Renal cortical epithelial cell (primary cell): ENCODE results near the gene ERFE. TPM values are rescaled to one million over a fixed set of nuclear protein-coding genes. Genes with fewer than 3 reads are reported as not detected.

Experiments used
- DNase-seq: peaks from one replicate; pipeline ENCODE4 v3.0.0-alpha.2; 2011; ENCODE audit warnings: low read depth
- total RNA-seq: library from RNA; depleted of rRNA; stranded (reverse); fragments of >200 nt; gene quantifications from 2 replicates; pipeline ENCODE4 v1.2.3, GENCODE V29; 2014

Gene ERFE
- total RNA-seq, 1 donor from 2014 or later = 10.4 TPM

DNA sequence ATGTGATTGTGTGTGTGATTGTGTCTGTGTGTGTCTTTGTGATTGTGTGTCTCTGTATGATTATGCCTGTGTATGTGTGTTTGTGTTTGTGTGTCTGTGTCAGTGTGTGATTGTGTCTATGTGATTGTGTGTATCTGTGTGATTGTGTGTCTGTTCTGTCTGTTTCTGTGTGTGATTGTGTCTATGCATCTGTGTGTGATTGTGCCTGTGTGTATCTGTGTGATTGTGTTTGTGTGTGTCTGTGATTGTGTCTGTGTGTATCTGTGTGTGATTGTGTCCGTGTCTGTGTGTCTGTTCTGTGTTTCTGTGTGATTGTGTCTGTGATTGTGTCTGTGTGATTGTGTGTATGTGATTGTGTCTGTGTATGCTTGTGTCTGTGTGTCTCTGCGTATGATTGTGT, 32.4 kb upstream of the ERFE start:
- no peak for DNase-seq

DNA sequence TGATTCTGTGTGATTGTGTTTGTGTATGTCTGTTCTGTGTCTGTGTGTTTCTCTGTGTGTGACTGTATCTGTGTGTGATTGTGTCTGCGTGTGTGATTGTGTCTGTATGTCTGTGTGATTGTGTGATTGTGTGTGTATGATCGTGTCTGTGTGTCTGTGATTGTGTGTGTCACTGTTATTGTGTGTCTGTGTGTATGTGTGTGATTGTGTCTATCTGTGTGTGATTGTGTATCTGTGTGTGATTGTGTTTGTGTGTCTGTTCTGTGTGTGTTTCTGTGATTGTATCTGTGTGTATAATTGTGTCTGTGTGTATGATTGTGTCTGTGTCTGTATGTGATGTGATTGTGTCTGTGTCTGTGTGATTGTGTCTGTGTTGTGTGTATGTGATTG, 32.0 kb upstream of the ERFE start:
- no peak for DNase-seq

DNA sequence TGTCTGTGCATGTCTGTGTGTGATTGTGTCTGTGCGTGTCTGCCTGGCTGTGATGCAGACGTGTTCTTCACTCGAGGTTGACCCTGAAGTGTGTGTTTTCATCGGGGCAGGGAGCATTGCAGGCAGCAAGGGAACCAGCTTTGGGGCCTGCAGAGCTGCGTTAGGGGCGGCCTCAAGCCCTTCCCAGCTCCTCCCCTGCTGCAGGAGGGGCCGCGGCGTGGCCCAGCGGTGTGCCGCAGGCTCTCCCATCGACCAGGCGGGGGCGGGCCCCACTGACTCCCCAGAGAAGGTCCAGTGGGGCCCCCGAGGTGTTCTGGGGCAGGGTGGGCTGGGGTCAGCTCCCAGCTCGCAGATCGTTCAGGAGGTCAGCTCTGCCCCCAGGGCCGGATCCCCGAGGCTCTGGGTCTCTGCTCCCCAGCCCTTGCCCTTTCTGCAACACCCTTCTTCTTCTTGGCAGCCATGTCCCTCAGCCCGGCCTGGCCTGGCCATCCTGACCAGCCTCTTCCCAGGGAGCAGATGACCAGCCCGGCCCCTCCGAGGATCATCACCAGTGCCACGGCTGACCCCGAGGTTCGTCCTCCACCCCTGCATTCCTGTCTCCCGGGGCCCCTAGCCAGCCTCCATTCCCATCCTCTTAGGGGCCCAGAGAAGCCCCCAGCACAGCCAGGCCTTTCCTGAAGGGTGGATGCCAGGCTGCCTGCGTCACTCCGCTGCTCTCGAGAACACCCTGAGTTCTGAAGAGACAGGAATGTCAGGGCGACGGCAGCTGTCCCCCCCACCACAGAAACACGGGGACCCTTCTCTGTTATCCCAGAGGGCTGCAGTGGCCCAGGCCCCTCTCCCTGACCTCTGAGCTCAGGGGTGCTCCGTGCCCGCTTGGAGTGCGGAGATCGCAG, 31.4 kb upstream of the ERFE start:
- peak; percentile 13 for DNase-seq

DNA sequence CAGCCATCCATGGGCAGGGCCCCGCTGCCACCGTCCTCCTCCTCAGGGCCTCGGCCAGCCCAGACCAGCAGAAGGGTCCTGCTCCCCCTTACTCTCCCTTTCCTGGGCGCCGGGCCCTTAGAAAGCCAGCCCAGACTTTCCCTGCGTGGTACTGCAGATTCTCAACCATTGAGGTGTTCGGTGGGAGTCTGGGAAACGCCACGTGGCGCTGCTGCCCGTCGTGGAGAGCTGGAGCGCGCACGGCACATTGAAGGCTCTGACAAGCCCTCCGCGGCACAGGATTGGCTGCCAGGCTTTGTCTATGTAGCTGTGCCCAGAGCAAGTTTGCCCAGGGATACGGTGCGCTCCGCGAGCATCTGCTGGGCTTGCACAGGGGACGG, 30.7 kb upstream of the ERFE start:
- DNase-seq = no peak

DNA sequence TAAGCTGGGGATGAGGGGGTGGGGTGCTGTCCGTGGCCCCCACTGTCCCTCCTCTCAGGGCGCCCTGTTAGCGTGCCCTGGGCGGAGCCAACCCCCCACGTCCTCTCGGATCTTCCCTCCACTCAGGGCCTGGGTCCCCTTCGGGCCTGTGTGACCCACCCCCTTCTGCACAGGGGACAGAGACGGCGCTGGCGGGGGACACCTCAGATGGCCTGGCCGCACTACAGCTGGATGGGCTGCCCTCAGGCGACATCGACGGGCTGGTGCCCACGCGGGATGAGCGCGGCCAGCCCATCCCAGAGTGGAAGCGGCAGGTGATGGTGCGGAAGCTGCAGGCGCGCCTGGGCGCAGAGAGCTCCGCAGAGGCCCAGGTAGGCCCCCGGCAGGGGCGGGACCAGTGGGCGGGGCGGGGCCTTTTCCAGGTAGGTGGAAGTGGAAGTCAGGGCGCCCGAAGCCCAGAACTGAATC, 30.2 kb upstream of the ERFE start:
- no peak for DNase-seq

DNA sequence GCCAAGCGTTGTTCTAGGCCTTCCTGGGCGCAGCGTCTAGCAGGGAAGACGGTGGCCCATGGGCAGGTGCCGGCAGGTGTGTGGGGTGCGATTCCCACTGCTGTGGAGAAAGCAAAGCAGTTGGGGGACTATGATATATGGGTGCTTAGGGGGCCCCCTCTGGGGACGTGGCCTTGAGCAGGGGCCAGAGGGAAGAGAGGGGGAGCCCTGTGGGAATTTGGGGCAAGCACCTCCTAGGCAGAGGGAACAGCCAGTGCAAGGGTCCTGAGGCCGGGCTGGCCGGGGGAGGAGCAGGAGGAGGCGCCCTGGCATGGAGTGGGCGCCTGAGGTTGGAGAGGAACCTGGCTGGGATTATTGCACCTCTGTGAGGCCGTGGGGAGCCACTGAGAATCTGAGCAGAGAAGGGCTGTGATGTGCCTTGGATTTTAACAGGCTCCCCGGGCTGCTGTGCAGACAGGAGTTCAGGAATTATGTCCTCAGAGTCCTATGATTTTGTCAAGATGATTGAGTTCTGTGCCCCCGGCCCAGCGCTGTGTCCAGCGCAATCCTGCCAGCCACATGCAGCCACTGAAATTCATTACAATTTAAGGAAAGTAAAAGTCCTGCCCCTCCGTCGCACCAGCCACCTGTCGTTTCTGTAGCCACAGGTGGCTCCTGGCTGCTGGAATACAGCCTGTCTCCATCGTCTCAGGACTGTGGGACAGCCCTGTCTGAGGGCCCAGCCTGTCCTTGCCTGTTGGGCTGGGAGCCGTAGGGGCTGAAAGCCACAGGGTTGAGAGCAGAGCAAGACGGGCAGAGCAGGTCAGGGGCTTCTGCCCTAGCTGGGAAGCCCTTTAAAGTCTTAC, 29.4 kb upstream of the ERFE start:
- no peak for DNase-seq

DNA sequence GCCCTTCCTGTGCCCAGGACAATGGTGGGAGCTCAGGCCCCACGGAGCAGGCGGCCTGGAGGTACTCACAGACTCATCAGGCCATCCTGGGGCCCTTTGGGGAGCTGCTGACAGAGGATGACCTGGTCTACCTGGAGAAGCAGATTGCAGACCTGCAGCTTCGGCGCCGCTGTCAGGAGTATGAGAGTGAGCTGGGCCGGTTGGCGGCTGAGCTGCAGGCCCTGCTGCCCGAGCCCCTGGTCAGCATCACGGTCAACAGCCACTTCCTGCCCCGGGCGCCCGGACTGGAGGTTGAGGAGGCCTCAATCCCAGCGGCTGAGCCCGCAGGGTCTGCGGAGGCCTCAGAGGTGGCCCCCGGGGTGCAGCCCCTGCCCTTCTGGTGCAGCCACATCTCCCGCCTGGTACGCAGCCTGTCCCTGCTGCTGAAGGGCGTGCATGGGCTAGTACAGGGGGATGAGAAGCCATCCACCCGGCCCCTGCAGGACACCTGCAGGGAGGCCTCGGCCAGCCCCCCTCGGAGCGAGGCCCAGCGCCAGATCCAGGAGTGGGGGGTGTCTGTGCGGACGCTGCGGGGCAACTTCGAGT, 28.6 kb upstream of the ERFE start:
- DNase-seq = no peak

DNA sequence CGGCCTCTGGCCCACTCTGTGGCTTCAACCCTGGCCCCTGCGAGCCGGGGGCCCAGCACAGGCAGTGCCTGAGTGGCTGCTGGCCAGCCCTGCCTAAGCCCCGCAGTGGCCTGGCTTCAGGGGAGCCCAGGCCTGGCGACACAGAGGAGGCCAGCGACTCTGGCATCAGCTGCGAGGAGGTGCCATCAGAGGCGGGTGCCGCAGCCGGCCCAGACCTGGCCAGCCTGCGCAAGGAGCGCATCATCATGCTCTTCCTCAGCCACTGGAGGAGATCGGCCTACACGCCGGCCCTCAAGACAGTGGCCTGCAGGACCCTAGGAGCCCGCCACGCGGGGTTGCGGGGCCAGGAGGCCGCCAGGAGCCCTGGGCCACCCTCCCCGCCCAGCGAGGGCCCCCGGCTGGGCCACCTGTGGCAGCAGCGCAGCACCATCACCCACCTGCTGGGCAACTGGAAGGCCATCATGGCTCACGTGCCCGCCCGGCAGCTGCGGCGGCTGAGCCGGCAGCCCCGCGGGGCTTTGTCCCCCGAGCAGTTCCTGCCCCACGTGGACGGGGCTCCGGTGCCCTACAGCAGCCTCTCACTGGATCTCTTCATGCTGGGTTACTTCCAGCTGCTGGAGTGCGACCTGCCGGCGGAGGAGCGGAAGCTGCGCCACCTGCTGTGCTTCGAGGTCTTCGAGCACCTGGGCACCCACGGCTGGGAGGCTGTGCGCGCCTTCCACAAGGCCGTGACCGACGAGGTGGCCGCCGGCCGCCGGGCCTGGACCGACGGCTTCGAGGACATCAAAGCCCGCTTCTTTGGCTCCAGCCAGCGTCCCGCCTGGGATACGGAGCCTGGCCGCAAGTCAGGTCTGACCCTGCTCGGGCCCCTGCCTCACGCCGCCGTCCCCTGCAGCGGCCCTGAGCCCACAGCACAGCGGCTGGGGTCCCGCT, 27.8 kb upstream of the ERFE start:
- no peak for DNase-seq

DNA sequence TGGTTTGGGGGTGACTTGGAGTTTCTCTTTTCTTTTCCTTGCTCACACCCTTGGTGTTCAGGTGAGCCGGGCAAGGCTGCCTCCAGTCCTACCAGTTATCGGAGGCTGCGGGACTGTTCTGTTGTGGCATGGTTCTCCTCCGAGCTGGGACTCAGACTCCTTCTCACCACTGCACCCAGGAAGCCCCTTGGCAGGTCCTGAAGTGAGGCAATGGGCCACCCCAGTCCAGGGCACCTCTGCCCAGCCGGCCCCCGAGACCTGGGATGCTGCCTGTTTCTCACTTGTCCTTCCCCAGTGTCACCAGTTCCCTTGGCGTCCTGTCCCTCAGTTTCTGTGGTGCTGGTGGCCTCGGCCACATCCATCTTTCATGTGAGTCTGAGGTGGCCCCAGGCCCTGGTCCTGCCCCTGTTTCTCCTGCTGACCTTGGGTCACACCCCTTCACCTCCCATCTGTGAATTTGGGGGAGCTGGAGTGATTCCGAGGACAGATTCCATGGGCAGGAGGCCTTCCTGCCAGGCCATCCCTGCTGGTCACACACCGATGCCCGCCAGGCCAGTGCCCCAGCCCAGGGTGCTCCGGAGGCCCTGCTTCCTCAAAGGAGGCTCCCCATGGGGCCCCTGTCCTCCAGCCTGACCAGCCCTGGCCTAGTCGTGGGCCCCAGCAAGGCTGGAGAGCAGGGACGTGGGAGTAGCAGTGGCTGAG, 26.9 kb upstream of the ERFE start:
- DNase-seq = no peak

DNA sequence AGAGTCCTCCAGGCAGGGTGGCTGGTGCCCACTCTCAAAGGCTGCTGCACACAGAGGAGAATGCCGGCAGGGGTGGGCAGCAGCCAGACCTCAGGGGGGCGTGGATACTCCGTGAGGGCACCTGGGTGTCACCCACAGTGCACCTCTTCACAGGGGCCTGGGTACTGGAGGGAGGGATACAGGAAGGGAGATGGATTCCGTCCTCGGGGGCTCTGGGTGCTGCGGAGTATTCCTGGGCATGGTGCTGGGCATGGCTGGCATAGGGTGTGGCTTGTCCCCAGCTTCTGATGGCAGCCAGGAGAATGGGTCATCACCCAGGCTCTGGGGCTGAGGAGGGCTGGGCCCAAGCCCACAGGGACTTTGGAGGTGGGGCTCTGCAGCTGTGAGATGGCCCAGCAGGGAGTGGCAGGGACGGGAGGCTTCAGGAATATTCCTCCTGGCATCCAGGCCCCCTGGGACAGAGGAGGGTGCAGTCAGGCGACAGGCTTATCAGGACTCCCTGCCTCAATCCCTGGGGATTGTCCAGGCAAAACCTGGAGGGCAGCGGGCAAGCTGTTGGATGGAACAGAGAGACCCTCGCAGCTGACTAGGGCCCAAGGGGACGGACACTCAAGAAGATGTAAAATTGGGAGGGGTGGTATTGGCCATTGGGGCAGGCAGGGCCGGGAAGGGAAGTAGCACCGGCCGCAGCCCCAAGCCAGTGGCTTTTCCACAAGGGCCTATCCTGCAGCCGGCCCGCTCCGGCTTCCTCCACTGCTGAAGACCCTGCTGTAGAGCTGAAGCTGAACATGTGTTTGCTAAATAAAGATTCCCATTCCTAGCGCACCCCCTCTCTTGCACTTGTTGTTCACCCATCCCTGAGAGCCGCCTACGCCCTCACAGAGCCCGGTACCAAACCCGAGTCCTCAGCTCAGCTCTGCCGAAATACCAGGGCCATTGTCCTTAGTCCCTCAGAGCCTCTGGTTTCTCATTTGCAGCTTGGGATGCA, 26.0 kb upstream of the ERFE start:
- no peak for DNase-seq

DNA sequence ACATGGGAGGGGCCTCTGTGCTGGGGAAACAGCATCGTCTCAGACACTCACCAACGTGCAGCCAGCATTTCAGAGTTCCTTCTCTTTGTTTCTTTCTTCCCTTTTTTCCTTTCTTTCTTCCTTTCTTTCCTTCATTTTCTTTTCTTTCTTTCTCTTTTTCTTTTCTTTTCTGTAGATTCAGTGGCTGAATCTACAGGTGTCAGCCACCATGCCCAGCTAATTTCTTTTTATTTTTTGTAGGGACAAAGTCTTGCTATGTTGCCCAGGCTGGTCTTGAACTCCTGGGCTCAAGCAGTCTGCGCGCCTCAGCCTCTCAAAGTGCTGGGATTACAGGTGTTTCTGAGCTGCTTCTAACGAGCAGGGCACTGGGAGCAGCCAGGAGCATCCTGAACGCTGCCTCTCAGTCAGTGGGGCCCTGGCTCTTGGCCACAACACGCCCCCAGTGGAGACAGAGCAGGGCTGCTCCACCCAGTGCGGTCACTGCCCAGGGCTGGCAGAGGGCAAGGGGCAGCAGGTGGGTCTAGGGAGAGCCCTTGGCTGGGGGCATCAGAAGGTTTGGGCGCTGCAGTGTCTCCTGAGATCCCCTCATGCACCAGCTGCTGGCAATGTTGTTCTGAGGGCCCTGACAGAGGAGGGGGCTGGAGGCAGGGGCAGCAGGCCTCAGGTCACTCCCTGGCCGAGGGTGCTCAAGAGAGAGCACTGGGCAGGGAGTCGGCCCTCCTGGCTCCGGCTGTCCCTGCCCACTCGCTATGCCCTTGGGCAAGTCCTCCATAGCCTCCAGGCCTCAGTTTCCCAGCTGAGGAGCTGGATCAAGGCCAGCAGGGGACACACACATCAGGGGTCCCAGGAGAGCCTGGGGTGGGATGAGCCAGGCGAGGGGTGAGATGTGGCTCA, 25.0 kb upstream of the ERFE start:
- no peak for DNase-seq

DNA sequence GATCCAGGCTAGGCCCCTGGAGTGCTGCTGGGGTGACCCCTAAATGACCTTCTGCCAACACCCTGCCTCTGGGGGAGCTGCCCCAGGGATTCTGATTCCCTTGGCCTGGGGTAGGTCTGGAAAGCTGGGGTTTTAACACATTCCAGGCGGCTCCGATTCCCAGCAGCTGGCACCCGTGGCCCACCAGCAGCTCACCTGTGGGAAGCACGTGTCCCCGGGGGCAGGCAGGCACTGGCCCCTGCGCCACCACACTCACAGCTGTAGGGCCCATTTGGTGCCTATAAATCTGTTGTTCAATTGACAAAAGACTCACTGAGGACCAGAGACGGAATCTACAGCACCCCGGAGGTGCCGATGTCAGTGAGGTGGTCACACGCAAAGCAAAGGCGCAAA, 24.4 kb upstream of the ERFE start:
- DNase-seq = no peak

DNA sequence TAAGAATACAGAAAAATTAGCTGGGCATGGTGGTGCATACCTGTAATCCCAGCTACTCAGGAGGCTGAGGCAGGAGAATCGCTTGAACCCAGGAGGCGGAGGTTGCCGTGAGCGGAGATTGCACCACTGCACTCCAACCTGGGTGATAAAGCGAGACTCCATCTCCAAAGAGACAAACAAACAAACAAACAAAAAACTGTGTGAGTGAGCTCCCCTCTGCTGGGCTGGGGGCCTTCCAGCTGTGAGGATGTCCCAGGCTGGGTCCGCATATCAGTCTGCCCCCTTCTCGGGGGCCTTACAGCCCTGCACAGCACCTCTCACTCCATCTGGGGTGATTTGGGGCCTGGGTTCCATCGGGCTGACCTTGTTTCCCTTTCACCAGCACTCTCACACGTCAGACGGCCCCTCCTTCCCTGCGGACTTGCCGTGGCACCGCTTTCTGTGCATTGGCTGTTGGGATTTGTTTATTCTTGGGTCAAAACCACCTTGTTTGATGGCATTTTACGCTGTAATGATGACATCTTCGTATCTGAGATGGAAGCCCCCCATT, 23.1 kb upstream of the ERFE start:
- no peak for DNase-seq

DNA sequence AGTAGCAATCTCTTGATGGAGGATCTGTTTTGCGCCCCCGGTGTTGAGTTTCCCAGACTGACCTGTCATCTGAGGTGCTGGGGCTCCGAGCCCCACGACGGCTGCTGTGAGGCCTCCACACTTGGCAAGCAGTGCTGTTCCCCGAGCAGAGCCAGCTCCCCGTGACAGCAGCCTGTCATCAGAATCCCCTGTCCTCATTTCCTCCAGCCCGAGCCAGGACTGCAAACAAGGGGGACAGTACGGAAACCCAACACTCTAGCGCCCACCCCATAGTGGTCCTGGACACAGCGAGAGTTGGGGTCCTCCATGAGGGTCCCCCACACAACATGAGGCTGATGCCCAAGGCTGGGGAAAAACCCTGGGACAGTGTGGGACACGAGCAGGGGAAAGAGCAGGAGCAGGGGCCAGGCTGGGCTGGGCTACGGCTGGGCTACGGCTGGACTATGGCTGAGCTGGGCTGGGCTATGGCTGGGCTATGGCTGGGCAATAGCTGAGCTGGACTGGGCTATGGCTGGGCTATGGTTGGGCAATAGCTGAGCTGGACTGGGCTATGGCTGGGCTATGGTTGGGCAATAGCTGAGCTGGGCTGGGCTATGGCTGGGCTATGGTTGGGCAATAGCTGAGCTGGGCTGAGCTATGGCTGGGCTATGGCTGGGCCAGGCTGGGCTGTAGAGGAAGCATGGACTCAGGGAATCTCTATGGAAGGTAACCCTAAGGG, 21.8 kb upstream of the ERFE start:
- peak; percentile 71 for DNase-seq

DNA sequence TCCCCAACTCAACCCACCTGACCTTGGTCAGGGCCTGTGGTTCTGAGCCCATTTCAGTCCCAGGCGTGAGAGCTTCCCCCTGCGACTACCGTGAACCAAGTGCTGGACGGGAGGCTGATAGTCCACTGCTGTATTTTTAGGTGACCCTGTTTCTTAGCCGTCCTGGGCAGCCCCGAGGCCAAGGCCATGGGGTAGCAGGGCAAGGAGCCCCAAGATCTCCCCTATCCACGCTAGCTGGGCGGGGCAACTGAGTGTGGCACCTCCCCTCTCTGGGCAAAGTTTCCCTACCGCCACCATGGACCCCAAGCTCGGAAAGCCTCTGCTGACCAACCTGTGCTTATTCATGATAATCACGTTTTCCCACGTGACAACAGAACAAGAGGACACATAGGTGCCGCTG, 20.9 kb upstream of the ERFE start:
- DNase-seq = no peak

DNA sequence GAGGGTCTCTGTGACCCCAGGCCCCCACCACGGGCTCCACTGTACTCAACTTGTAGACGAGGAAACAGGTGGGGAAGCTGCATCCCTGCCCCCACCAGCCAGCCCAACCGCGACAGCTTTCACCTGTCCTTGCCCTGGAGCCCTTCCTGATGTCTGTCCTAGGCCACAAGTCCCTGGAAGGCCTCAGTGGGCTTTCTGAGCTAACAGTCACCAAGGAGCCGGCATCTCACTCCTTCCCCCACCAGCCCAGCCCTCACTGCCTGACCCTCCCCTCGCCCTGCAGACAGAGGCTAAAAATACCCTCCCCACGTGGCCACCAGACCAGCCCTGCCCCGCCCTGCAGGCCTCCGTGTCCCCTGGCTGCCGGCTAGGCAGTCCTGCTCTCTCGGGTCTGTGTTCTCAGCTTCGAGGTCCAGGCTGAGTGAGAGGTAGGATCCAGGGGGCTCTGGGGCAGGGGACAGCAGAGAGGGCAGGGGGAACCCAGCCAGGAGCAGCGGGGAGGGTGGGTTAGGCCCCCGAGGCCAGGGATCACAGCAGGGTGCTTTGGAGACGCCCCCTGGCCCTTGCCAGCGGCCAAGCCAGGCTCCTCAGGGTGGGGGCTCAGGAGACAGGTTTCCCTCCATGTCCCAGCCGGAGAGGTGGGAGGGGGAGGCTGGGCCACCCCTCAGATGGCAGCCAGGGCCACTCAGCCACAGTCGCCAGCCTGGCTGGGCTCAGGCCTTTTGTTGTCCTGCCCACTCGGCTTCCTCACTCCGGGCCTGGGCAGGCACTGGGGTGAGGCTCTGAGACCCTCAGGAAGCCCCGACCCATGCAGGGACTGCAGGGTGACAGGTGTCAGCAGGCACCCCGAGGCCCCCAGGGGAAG, 20.2 kb upstream of the ERFE start, which contains the start of gene KLHL30:
Gene KLHL30 (plus strand): TSS at position 338 of the 865 bp plus-strand sequence. CDS start 2,087 bp downstream, outside the sequence.
- no peak for DNase-seq
